WTC11 (cell line): ENCODE measurements around the gene UBE2M.

ENCODE experiments used
- CREB1 ChIP-seq: sonication (generic); formaldehyde crosslinking; IDR thresholded peaks from 2 replicates; pipeline ENCODE4 v1.8.0; 2023; ENCODE audit warnings: mild to moderate bottlenecking, missing genetic modification reagents
- E2F4 ChIP-seq: sonication (generic); formaldehyde crosslinking; IDR thresholded peaks from 2 replicates; pipeline ENCODE4 v1.8.1; 2022; ENCODE audit warnings: low read depth, mild to moderate bottlenecking, moderate library complexity, missing genetic modification reagents, borderline replicate concordance
- ELF4 ChIP-seq: sonication (generic); formaldehyde crosslinking; IDR thresholded peaks from 2 replicates; pipeline ENCODE4 v1.8.1; 2022; ENCODE audit warnings: low read depth, mild to moderate bottlenecking, moderate library complexity, missing genetic modification reagents
- JUN ChIP-seq: sonication (generic); formaldehyde crosslinking; IDR thresholded peaks from 2 replicates; pipeline ENCODE4 v1.8.0; 2023; ENCODE audit warnings: mild to moderate bottlenecking, missing genetic modification reagents
- RORB ChIP-seq: fragments of 250-450 bp; sonication (Bioruptor Pico); IDR thresholded peaks from 2 replicates; pipeline ENCODE4 v1.9.0; 2021; ENCODE audit warnings: mild to moderate bottlenecking
- ZBTB21 ChIP-seq: sonication (generic); formaldehyde crosslinking; IDR thresholded peaks from 2 replicates; pipeline ENCODE4 v1.8.1; 2023; ENCODE audit warnings: mild to moderate bottlenecking, missing genetic modification reagents, borderline replicate concordance
- ZNF232 ChIP-seq: sonication (generic); formaldehyde crosslinking; IDR thresholded peaks from 2 replicates; pipeline ENCODE4 v1.8.0; 2022; ENCODE audit warnings: mild to moderate bottlenecking, missing genetic modification reagents
- ZNF396 ChIP-seq: fragments of 250-450 bp; sonication (Bioruptor Pico); IDR thresholded peaks from 2 replicates; pipeline ENCODE4 v1.8.0; 2021; ENCODE audit warnings: mild to moderate bottlenecking, moderate library complexity, borderline replicate concordance
- TF ChIP-seq, protein P1 (sequence below): sonication (generic); formaldehyde crosslinking; IDR thresholded peaks from 2 replicates; pipeline ENCODE4 v1.8.1; 2022; ENCODE audit warnings: low read depth, missing genetic modification reagents, borderline replicate concordance
- TF ChIP-seq, protein P2 (sequence below): fragments of 200-600 bp; IDR thresholded peaks from 2 replicates; pipeline ENCODE4 v1.8.0; 2022; ENCODE audit warnings: antibody characterized with exemption
- TF ChIP-seq, protein P3 (sequence below): sonication (generic); formaldehyde crosslinking; IDR thresholded peaks from 2 replicates; pipeline ENCODE4 v1.8.0; 2022; ENCODE audit warnings: mild to moderate bottlenecking, missing genetic modification reagents
- TF ChIP-seq, protein P4 (sequence below): sonication (generic); formaldehyde crosslinking; IDR thresholded peaks from 2 replicates; pipeline ENCODE4 v1.8.0; 2022; ENCODE audit warnings: mild to moderate bottlenecking, missing genetic modification reagents
- TF ChIP-seq, protein P5 (sequence below): sonication (generic); formaldehyde crosslinking; IDR thresholded peaks from 2 replicates; pipeline ENCODE4 v1.8.1; 2023; ENCODE audit warnings: mild to moderate bottlenecking, missing genetic modification reagents, moderate library complexity

- TF ChIP-seq, protein P1, sequence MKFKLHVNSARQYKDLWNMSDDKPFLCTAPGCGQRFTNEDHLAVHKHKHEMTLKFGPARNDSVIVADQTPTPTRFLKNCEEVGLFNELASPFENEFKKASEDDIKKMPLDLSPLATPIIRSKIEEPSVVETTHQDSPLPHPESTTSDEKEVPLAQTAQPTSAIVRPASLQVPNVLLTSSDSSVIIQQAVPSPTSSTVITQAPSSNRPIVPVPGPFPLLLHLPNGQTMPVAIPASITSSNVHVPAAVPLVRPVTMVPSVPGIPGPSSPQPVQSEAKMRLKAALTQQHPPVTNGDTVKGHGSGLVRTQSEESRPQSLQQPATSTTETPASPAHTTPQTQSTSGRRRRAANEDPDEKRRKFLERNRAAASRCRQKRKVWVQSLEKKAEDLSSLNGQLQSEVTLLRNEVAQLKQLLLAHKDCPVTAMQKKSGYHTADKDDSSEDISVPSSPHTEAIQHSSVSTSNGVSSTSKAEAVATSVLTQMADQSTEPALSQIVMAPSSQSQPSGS (CRISPR knock-in tag): no peak
- TF ChIP-seq, protein P2, sequence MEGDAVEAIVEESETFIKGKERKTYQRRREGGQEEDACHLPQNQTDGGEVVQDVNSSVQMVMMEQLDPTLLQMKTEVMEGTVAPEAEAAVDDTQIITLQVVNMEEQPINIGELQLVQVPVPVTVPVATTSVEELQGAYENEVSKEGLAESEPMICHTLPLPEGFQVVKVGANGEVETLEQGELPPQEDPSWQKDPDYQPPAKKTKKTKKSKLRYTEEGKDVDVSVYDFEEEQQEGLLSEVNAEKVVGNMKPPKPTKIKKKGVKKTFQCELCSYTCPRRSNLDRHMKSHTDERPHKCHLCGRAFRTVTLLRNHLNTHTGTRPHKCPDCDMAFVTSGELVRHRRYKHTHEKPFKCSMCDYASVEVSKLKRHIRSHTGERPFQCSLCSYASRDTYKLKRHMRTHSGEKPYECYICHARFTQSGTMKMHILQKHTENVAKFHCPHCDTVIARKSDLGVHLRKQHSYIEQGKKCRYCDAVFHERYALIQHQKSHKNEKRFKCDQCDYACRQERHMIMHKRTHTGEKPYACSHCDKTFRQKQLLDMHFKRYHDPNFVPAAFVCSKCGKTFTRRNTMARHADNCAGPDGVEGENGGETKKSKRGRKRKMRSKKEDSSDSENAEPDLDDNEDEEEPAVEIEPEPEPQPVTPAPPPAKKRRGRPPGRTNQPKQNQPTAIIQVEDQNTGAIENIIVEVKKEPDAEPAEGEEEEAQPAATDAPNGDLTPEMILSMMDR: no peak
- TF ChIP-seq JUN (no peak), ZNF232 (no peak), ZNF396 (CRISPR knock-in tag) (no peak), ELF4 (no peak), E2F4 (no peak), CREB1 (no peak), ZBTB21 (no peak), RORB (CRISPR knock-in tag) (no peak)
- TF ChIP-seq, protein P3, sequence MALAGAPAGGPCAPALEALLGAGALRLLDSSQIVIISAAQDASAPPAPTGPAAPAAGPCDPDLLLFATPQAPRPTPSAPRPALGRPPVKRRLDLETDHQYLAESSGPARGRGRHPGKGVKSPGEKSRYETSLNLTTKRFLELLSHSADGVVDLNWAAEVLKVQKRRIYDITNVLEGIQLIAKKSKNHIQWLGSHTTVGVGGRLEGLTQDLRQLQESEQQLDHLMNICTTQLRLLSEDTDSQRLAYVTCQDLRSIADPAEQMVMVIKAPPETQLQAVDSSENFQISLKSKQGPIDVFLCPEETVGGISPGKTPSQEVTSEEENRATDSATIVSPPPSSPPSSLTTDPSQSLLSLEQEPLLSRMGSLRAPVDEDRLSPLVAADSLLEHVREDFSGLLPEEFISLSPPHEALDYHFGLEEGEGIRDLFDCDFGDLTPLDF: no peak
- TF ChIP-seq, protein P4, sequence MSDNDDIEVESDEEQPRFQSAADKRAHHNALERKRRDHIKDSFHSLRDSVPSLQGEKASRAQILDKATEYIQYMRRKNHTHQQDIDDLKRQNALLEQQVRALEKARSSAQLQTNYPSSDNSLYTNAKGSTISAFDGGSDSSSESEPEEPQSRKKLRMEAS (CRISPR knock-in tag): no peak
- TF ChIP-seq, protein P5, sequence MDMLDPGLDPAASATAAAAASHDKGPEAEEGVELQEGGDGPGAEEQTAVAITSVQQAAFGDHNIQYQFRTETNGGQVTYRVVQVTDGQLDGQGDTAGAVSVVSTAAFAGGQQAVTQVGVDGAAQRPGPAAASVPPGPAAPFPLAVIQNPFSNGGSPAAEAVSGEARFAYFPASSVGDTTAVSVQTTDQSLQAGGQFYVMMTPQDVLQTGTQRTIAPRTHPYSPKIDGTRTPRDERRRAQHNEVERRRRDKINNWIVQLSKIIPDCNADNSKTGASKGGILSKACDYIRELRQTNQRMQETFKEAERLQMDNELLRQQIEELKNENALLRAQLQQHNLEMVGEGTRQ: no peak
Measured at GRCh38 chr19:58555369-58555885, 3.0 kb downstream of the UBE2M start.
